CD14-positive monocyte (primary cell): Measurements from ENCODE around the gene TMEM184B. TPM values are rescaled to one million over a fixed set of nuclear protein-coding genes. Genes with fewer than 3 reads are reported as not detected.

Source experiments
- DNase-seq, 3 donors: peaks; one replicate each; pipeline ENCODE4 v3.0.0-alpha.2; 2011 to 2022
- H2AFZ ChIP-seq: 2 replicates; pipeline ENCODE4 v1.6.0; 2012; ENCODE audit warnings: mild to moderate bottlenecking, low read depth, low read length, inconsistent platforms; ENCODE audit not compliant: insufficient read depth, poor library complexity, severe bottlenecking
- H3K27ac ChIP-seq, 2 donors: 1 replicate in 1 of 2; 2 replicates in 1 of 2; pipeline ENCODE4 v1.5.1; 2012 to 2013; ENCODE audit warnings: low read length in 2 of 2, control low read depth in 1 of 2, inconsistent platforms in 1 of 2, low read depth in 1 of 2, mild to moderate bottlenecking in 1 of 2
- H3K27me3 ChIP-seq, 2 donors: one replicate each; pipeline versions ENCODE4 v1.6.0 to v1.6.1; 2011 to 2013; ENCODE audit warnings: low read length in 2 of 2; ENCODE audit not compliant: control insufficient read depth in 2 of 2, insufficient read depth in 2 of 2
- H3K36me3 ChIP-seq, 2 donors: replicated peaks in 1 of 2; 1 replicate in 1 of 2; 2 replicates in 1 of 2; pipeline versions ENCODE4 v1.5.1 to v1.6.1; 2012 to 2013; ENCODE audit warnings: low read length in 2 of 2, control low read depth in 1 of 2, inconsistent platforms in 1 of 2, mild to moderate bottlenecking in 1 of 2; ENCODE audit not compliant: insufficient read depth in 2 of 2, control insufficient read depth in 1 of 2
- H3K4me1 ChIP-seq, 2 donors: 1 replicate in 1 of 2; 2 replicates in 1 of 2; pipeline versions ENCODE4 v1.5.1 to v1.6.1; 2012 to 2013; ENCODE audit warnings: low read length in 2 of 2, control low read depth in 1 of 2, inconsistent platforms in 1 of 2, mild to moderate bottlenecking in 1 of 2, moderate library complexity in 1 of 2; ENCODE audit not compliant: insufficient read depth in 2 of 2, control insufficient read depth in 1 of 2
- H3K4me2 ChIP-seq: replicated peaks from 2 replicates; pipeline ENCODE3; 2012; ENCODE audit warnings: low read length, moderate library complexity, mild to moderate bottlenecking; ENCODE audit not compliant: poor library complexity, severe bottlenecking; ENCODE audit errors: extremely low read depth
- H3K4me3 ChIP-seq, 3 experiments: fragments of 200-600 bp in 1 of 3; sonication (generic) in 1 of 3; replicated peaks in 1 of 3; 1 replicate in 2 of 3; 2 replicates in 1 of 3; pipeline ENCODE4 v1.5.1; 2011 to 2013; ENCODE audit warnings: low read length in 3 of 3, mild to moderate bottlenecking in 3 of 3, control low read depth in 2 of 3, low read depth in 2 of 3, inconsistent platforms in 1 of 3, moderate library complexity in 1 of 3
- H3K79me2 ChIP-seq: 2 replicates; pipeline ENCODE4 v1.6.0; 2012; ENCODE audit warnings: mild to moderate bottlenecking, control low read depth, inconsistent platforms, low read length, moderate library complexity; ENCODE audit not compliant: insufficient read depth
- H3K9ac ChIP-seq: 2 replicates; pipeline ENCODE4 v1.6.0; 2017; ENCODE audit warnings: low read length, mild to moderate bottlenecking; ENCODE audit not compliant: insufficient read depth, poor library complexity, severe bottlenecking
- H3K9me3 ChIP-seq, 2 donors: replicated peaks in 1 of 2; 1 replicate in 1 of 2; 2 replicates in 1 of 2; pipeline versions ENCODE4 v1.5.1 to v1.6.1; 2012 to 2013; ENCODE audit warnings: low read length in 2 of 2, control low read depth in 1 of 2; ENCODE audit not compliant: control insufficient read depth in 1 of 2, insufficient read depth in 1 of 2
- H4K20me1 ChIP-seq: 2 replicates; pipeline ENCODE4 v1.6.0; 2012; ENCODE audit warnings: mild to moderate bottlenecking, low read length, control low read depth, moderate library complexity; ENCODE audit not compliant: insufficient read depth
- H3K27ac Mint-ChIP-seq, 7 donors: one replicate each; pipeline ENCODE4 v1.8.0; 2020; ENCODE audit warnings: mild to moderate bottlenecking in 7 of 7, mixed read lengths in 7 of 7, moderate library complexity in 6 of 7, inconsistent platforms in 2 of 7
- H3K27me3 Mint-ChIP-seq, 3 donors: one replicate each; pipeline ENCODE4 v1.8.0; 2021 to 2022; ENCODE audit warnings: low read depth in 3 of 3, mild to moderate bottlenecking in 3 of 3, mixed read lengths in 3 of 3, moderate library complexity in 3 of 3, inconsistent platforms in 1 of 3
- H3K36me3 Mint-ChIP-seq, 2 donors: one replicate each; pipeline ENCODE4 v1.8.0; 2020; ENCODE audit warnings: mixed read lengths in 2 of 2, inconsistent platforms in 1 of 2, mild to moderate bottlenecking in 1 of 2
- H3K4me1 Mint-ChIP-seq: one replicate; pipeline ENCODE4 v1.8.0; 2020; ENCODE audit warnings: mild to moderate bottlenecking, mixed read lengths
- H3K4me3 Mint-ChIP-seq, 2 donors: one replicate each; pipeline ENCODE4 v1.8.0; 2020; ENCODE audit warnings: mild to moderate bottlenecking in 2 of 2, mixed read lengths in 2 of 2, moderate library complexity in 1 of 2
- H3K9me3 Mint-ChIP-seq, 7 donors: one replicate each; pipeline ENCODE4 v1.8.0; 2020 to 2022; ENCODE audit warnings: mixed read lengths in 7 of 7, mild to moderate bottlenecking in 6 of 7, moderate library complexity in 6 of 7, inconsistent platforms in 2 of 7
- CTCF ChIP-seq: fragments of 200-600 bp; IDR thresholded peaks from one replicate; pipeline ENCODE4 v1.8.0; 2022; ENCODE audit warnings: antibody characterized with exemption, mild to moderate bottlenecking
- WGBS: methylation state at CpG from one replicate; pipeline ENCODE4 v1.1.5; 2013; ENCODE audit warnings: missing lambda C conversion rate; ENCODE audit not compliant: insufficient coverage; 5-methylcytosine and 5-hydroxymethylcytosine counted together
- intact Hi-C, 2 donors: fragments of 100-400 bp; cut with micrococcal nuclease; formaldehyde crosslinking; loops; one replicate each; pipeline versions ENCODE4 v1.15.0 to v1.15.1; 2023
- polyA plus RNA-seq, 3 donors: library from polyadenylated mRNA; depleted of rRNA in 1 of 3; unstranded in 2 of 3; stranded (reverse) in 1 of 3; fragments of 300-500 nt in 2 of 3; fragments of >200 nt in 1 of 3; fragmentation: Illumina TruSeq in 2 of 3; gene quantifications; 1 replicate in 2 of 3; 2 replicates in 1 of 3; pipeline ENCODE4 v1.2.3, GENCODE V29; 2012 to 2021

Gene TMEM184B
- polyA plus RNA-seq, 3 donors, result 7.4 to 17.7 (median 10.6) TPM

DNA sequence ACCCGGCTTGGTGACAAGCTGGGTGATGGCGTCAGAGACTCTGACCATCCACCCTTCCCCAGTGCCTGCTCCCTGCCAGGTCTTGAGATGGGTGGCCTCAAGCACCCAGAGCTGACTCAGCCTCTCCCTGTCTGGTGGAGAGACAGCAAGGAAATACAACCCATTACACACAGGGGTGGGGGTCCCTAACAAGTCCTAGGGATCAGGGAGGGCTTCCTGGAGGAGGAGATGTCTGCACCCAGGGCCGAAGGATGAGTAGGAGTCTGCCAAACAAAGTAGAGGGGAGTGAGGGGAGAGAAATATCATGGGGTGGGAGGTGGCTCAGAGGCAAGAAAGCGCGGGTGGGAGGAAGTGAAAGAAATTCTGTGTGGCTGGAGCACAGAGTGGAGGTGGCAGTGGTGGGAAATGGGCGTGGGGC is 64.2 kb downstream of the TMEM184B start:
- H3K27me3 ChIP-seq, result peaks cover 0 to 6% of the 10 kb centered on the region in 2 donors
- H3K4me2 ChIP-seq, result no peak overlapping the region
- no peak overlapping the region for H3K9ac ChIP-seq
- peaks cover 62% of the 10 kb centered on the region for H4K20me1 ChIP-seq
- TF ChIP-seq CTCF, result no peak
- H3K27ac ChIP-seq, result no peak overlapping the region
- peak overlapping the region in 5 of 7 donors; percentile 18 to 42 (median 21) for H3K27ac Mint-ChIP-seq
- H3K36me3 ChIP-seq, result no peaks in the 10 kb centered on the region
- peaks cover 4 to 22% (median 19%) of the 10 kb centered on the region in 3 donors for H3K27me3 Mint-ChIP-seq
- intact Hi-C loops, result no loop called here
- no peak overlapping the region for H2AFZ ChIP-seq
- DNase-seq, result peak in 2 of 3 donors; percentile 19 to 44
- H3K4me1 Mint-ChIP-seq, result peaks cover 33% of the 10 kb centered on the region
- H3K4me3 ChIP-seq, result no peak overlapping the region
- no peaks in the 10 kb centered on the region for H3K9me3 ChIP-seq
- no peaks in the 10 kb centered on the region for H3K79me2 ChIP-seq
- H3K9me3 Mint-ChIP-seq, result no peaks in the 10 kb centered on the region
- H3K36me3 Mint-ChIP-seq, result peaks cover 0 to 5% of the 10 kb centered on the region in 2 donors
- H3K4me3 Mint-ChIP-seq, result peak overlapping the region in 1 of 2 donors; percentile 30
- H3K4me1 ChIP-seq, result peaks cover 17 to 32% of the 10 kb centered on the region in 2 donors
- WGBS, result 34% methylated on average over 4 of the region's 6 CpGs

GRCh38 chr22:38207898-38208432 is 64.8 kb downstream of the TMEM184B start:
- Mint-ChIP-seq H3K4me1 (peaks cover 33% of the 10 kb centered on the region), H3K36me3 (peaks cover 0 to 2% of the 10 kb centered on the region in 2 donors), H3K27me3 (peaks cover 4 to 27% (median 22%) of the 10 kb centered on the region in 3 donors), H3K27ac (no peak overlapping the region), H3K9me3 (no peaks in the 10 kb centered on the region), H3K4me3 (no peak overlapping the region)
- H3K4me2 ChIP-seq, result no peak overlapping the region
- no peak for TF ChIP-seq CTCF
- no peak overlapping the region for H3K4me3 ChIP-seq
- peaks cover 17 to 32% of the 10 kb centered on the region in 2 donors for H3K4me1 ChIP-seq
- intact Hi-C loops, result no loop called here
- DNase-seq, result no peak
- peaks cover 0 to 12% of the 10 kb centered on the region in 2 donors for H3K27me3 ChIP-seq
- no peak overlapping the region for H3K9ac ChIP-seq
- no peak overlapping the region for H3K27ac ChIP-seq
- H2AFZ ChIP-seq, result no peak overlapping the region
- WGBS, result 100% methylated on average over 3 of the region's 7 CpGs
- no peaks in the 10 kb centered on the region for H3K36me3 ChIP-seq
- H3K79me2 ChIP-seq, result no peaks in the 10 kb centered on the region
- H3K9me3 ChIP-seq, result no peaks in the 10 kb centered on the region
- peaks cover 67% of the 10 kb centered on the region for H4K20me1 ChIP-seq
